Neural cell (in vitro differentiated cells): ENCODE measurements around the gene DCST1.

Source experiments
- POLR2AphosphoS5 ChIP-seq: IDR thresholded peaks from 2 replicates; pipeline ENCODE4 v1.6.1; 2012
- RAD21 ChIP-seq: fragments of 450-650 bp; conservative IDR thresholded peaks from 2 replicates; pipeline ENCODE4 v1.6.1; 2014; ENCODE audit warnings: antibody characterized with exemption, mild to moderate bottlenecking, moderate library complexity
- SMC3 ChIP-seq: fragments of 450-650 bp; conservative IDR thresholded peaks from 2 replicates; pipeline ENCODE4 v1.6.1; 2014; ENCODE audit warnings: antibody characterized with exemption, mild to moderate bottlenecking, moderate library complexity; ENCODE audit not compliant: poor library complexity
- TF ChIP-seq, protein P1 (sequence below): fragments of 450-650 bp; IDR thresholded peaks from 2 replicates; pipeline ENCODE4 v1.5.1; 2014; ENCODE audit warnings: antibody characterized with exemption, mild to moderate bottlenecking, moderate library complexity; ENCODE audit not compliant: poor library complexity, severe bottlenecking
- TF ChIP-seq, protein P2 (sequence below): IDR thresholded peaks from 2 replicates; pipeline ENCODE4 v1.6.1; 2012; ENCODE audit warnings: borderline replicate concordance

DNA sequence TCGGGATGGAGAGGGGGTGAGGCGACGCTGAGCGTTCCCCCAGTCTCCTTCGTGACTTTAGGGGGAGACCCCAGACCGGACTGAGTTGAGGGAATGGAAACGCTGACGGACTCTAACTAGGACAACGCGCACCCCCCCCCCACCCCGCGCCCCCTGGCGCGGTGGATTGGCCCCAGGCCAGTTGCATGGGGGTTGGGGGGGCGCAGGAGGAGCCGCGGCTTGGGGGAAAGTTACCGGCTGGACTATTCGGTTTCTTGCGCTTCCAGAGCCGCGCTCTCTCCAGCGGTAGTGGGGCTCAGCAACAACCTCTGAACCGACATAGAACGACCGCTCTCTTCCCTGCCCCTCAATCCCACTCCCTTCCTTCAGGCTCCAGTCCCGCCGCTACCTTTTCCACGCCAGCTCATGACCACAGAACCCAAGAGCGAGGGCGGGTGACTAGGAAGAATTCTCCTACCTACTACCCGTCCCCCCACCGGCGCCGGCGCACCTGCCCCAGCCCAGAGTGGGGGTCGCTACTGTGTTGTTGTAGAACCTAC lies 30.3 kb upstream of the DCST1 start:
- no peak for TF ChIP-seq SMC3
- TF ChIP-seq, protein P1, sequence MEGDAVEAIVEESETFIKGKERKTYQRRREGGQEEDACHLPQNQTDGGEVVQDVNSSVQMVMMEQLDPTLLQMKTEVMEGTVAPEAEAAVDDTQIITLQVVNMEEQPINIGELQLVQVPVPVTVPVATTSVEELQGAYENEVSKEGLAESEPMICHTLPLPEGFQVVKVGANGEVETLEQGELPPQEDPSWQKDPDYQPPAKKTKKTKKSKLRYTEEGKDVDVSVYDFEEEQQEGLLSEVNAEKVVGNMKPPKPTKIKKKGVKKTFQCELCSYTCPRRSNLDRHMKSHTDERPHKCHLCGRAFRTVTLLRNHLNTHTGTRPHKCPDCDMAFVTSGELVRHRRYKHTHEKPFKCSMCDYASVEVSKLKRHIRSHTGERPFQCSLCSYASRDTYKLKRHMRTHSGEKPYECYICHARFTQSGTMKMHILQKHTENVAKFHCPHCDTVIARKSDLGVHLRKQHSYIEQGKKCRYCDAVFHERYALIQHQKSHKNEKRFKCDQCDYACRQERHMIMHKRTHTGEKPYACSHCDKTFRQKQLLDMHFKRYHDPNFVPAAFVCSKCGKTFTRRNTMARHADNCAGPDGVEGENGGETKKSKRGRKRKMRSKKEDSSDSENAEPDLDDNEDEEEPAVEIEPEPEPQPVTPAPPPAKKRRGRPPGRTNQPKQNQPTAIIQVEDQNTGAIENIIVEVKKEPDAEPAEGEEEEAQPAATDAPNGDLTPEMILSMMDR = no peak
- no peak for TF ChIP-seq RAD21
- no peak for TF ChIP-seq POLR2AphosphoS5
- TF ChIP-seq, protein P2, sequence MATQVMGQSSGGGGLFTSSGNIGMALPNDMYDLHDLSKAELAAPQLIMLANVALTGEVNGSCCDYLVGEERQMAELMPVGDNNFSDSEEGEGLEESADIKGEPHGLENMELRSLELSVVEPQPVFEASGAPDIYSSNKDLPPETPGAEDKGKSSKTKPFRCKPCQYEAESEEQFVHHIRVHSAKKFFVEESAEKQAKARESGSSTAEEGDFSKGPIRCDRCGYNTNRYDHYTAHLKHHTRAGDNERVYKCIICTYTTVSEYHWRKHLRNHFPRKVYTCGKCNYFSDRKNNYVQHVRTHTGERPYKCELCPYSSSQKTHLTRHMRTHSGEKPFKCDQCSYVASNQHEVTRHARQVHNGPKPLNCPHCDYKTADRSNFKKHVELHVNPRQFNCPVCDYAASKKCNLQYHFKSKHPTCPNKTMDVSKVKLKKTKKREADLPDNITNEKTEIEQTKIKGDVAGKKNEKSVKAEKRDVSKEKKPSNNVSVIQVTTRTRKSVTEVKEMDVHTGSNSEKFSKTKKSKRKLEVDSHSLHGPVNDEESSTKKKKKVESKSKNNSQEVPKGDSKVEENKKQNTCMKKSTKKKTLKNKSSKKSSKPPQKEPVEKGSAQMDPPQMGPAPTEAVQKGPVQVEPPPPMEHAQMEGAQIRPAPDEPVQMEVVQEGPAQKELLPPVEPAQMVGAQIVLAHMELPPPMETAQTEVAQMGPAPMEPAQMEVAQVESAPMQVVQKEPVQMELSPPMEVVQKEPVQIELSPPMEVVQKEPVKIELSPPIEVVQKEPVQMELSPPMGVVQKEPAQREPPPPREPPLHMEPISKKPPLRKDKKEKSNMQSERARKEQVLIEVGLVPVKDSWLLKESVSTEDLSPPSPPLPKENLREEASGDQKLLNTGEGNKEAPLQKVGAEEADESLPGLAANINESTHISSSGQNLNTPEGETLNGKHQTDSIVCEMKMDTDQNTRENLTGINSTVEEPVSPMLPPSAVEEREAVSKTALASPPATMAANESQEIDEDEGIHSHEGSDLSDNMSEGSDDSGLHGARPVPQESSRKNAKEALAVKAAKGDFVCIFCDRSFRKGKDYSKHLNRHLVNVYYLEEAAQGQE = no peak
